Astrocyte (in vitro differentiated cells and primary cell): ENCODE measurements around the gene TGIF1.

ENCODE experiments used
- CTCF ChIP-seq: IDR thresholded peaks from 2 replicates; pipeline ENCODE4 v1.5.1; 2011; ENCODE audit warnings: low read depth, mild to moderate bottlenecking, inconsistent platforms, low read length, moderate library complexity; ENCODE audit not compliant: insufficient read depth
- EZH2 ChIP-seq: IDR thresholded peaks from 2 replicates; pipeline ENCODE4 v1.6.1; 2012; ENCODE audit warnings: mild to moderate bottlenecking, low read length, inconsistent platforms; ENCODE audit not compliant: insufficient read depth

- TF ChIP-seq CTCF = no peak
- no peak for TF ChIP-seq EZH2
These were observed at the start of gene TGIF1 for GRCh38 chr18:3450012-3450798.
